Kidney epithelial cell (primary cell): Measurements from ENCODE around the gene IFT52. TPM values are rescaled to one million over a fixed set of nuclear protein-coding genes. Genes with fewer than 3 reads are reported as not detected.

ENCODE experiments used
- DNase-seq: peaks from one replicate; pipeline ENCODE4 v3.0.0-alpha.2; 2010; ENCODE audit warnings: low read depth
- H3K27me3 ChIP-seq: 2 replicates; pipeline ENCODE4 v1.6.0; 2011; ENCODE audit warnings: low read length; ENCODE audit not compliant: control insufficient read depth, insufficient read depth
- H3K36me3 ChIP-seq: 2 replicates; pipeline ENCODE4 v1.5.1; 2011; ENCODE audit warnings: low read length; ENCODE audit not compliant: control insufficient read depth, insufficient read depth
- H3K4me3 ChIP-seq: 2 replicates; pipeline ENCODE4 v1.5.1; 2011; ENCODE audit warnings: low read depth, mild to moderate bottlenecking, control low read depth, low read length
- total RNA-seq: library from RNA; depleted of rRNA; stranded (reverse); fragments of >200 nt; gene quantifications from 2 replicates; pipeline ENCODE4 v1.2.3, GENCODE V29; 2015
- TF ChIP-seq, protein P1 (sequence below): IDR thresholded peaks from 2 replicates; pipeline ENCODE4 v1.5.1; 2011; ENCODE audit warnings: mild to moderate bottlenecking, moderate library complexity, low read length, control low read depth, inconsistent platforms; ENCODE audit not compliant: insufficient read depth, poor library complexity, severe bottlenecking

Gene IFT52
- total RNA-seq, 1 donor from 2014 or later = 29.7 TPM

DNA sequence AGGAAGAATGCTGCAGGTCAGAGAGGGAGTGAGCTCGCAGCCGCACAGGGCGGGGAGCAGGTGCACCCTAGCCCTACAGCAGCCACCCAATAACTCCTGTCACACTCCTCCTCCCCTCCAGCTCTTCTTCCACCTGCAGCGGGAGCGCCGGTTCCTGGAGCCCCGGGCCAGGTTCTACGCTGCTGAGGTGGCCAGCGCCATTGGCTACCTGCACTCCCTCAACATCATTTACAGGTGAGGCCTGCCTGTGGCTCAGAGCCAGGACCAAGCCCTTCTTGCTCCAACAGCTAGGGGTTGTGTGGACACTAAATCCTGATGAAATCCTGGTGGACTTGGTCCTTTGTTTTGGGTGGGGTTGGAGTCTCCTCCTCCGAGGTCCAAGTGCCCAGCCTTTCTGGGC is 20.2 kb upstream of the IFT52 start:
- DNase-seq = no peak
- Histone ChIP-seq H3K4me3 (no peak overlapping the region), H3K27me3 (no peaks in the 10 kb centered on the region), H3K36me3 (no peaks in the 10 kb centered on the region)
- TF ChIP-seq, protein P1, sequence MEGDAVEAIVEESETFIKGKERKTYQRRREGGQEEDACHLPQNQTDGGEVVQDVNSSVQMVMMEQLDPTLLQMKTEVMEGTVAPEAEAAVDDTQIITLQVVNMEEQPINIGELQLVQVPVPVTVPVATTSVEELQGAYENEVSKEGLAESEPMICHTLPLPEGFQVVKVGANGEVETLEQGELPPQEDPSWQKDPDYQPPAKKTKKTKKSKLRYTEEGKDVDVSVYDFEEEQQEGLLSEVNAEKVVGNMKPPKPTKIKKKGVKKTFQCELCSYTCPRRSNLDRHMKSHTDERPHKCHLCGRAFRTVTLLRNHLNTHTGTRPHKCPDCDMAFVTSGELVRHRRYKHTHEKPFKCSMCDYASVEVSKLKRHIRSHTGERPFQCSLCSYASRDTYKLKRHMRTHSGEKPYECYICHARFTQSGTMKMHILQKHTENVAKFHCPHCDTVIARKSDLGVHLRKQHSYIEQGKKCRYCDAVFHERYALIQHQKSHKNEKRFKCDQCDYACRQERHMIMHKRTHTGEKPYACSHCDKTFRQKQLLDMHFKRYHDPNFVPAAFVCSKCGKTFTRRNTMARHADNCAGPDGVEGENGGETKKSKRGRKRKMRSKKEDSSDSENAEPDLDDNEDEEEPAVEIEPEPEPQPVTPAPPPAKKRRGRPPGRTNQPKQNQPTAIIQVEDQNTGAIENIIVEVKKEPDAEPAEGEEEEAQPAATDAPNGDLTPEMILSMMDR = no peak

DNA sequence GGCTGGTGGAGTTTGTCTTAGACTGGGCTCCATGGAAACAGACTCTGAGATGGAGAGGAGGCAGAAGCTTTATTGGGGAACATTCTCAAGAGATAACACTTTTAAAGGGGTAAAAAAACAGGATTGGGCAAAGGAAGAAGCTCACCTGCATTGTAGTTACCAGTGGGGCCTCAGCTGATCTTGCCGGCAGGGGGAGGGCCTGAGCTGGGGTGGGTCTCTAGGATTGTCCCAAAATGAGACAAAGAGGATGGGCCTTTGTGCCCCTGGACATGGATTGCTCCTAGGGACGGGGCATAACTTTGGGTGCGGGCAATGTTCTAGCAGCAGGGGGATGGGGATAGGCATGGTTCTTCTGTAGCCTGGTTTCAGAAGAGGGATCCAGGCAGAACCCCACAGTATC is 19.4 kb upstream of the IFT52 start:
- TF ChIP-seq, protein P1 = no peak
- Histone ChIP-seq H3K4me3 (no peak overlapping the region), H3K27me3 (no peaks in the 10 kb centered on the region), H3K36me3 (no peaks in the 10 kb centered on the region)
- no peak for DNase-seq

GRCh38 chr20:43571771-43572170 is 19.0 kb upstream of the IFT52 start:
- no peak for DNase-seq
- TF ChIP-seq, protein P1 = no peak

DNA sequence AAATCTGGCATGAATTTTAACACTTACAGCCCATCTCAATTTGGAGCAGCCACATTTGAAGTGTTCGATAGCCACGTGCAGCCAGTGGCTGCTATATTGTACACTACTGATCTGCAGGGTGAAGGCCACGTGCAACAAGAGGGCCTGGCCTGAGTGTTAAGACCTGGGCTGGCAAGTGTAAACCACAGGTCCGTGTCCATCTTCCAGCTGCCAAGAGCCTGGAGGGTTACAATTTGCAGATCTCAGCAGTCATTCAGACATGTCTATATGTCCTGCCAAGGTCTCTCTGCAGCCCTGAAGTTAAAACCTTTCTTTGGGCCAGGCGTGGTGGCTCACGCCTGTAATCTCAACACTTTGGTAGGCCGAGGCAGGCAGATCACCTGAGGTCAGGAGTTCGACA is 17.8 kb upstream of the IFT52 start:
- TF ChIP-seq, protein P1 = no peak
- DNase-seq = no peak
- Histone ChIP-seq H3K4me3 (no peak overlapping the region), H3K27me3 (no peaks in the 10 kb centered on the region), H3K36me3 (no peaks in the 10 kb centered on the region)

More at GRCh38 chr20:43571771-43572170, 19.0 kb upstream of the IFT52 start:
- Histone ChIP-seq H3K27me3 (no peaks in the 10 kb centered on the region), H3K4me3 (no peak overlapping the region), H3K36me3 (no peaks in the 10 kb centered on the region)

DNA sequence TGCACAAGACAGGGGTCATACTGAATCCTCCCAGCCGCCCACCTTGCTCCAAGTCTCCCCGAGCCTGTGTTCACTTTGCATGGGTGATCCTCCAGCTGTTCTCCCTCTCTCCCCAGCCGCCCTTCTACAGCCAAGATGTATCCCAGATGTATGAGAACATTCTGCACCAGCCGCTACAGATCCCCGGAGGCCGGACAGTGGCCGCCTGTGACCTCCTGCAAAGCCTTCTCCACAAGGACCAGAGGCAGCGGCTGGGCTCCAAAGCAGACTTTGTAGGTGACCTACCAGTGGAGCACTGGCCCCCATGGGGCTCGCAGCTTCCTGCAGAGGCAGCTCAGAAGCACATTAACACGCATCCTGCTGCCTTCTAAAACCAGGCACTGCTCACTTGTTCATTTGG is 14.6 kb upstream of the IFT52 start:
- no peak overlapping the region for H3K4me3 ChIP-seq
- no peaks in the 10 kb centered on the region for H3K36me3 ChIP-seq
- H3K27me3 ChIP-seq = no peaks in the 10 kb centered on the region
- DNase-seq = no peak
- TF ChIP-seq, protein P1 = no peak
